NCI-H526 (cell line): ENCODE measurements around the gene GALNT13.

Source experiments
- DNase-seq, 2 experiments: peaks; one replicate each; lab custom pipeline; 2025; lab: John Stamatoyannopoulos, UW

Gene GALNT13

GRCh38 chr2:154481336-154481735, 609.6 kb downstream of the GALNT13 start:
- DNase-seq, result no peak

- peak in 1 of 2 experiments; percentile 5 for DNase-seq
Measured at GRCh38 chr2:154484338-154485099, 612.8 kb downstream of the GALNT13 start.

- DNase-seq, result no peak
Measured at GRCh38 chr2:154488801-154489200, 617.1 kb downstream of the GALNT13 start.

DNA sequence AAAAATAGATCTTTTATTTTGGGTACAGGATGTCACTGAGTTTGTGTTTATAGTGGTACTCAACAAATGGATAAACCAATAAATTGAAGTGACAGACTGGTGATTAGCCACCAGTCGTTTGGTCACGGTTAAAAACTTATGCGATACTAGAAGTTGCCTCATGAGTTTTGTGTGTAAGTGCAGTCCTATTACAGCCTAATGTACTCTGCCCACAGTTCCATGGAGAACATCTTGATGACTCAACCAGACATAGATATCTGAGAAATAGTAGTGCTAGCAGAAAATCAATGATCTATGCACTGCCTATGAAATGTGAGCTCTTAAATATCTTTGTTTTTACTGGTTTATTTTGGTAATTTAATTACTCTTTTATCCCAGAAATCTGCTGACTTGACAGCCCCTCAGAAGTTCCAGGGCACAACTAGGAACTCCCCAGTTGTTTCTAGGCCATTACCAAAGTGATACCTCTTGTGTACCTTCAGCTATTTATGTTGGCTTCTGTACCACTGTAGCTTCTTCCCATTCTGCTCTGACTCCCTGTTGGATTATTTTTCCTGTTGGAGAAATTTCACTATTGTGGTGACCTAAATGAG, 617.6 kb downstream of the GALNT13 start:
- no peak for DNase-seq

- no peak for DNase-seq
Measured at GRCh38 chr2:154490530-154490929, 618.8 kb downstream of the GALNT13 start.

DNA sequence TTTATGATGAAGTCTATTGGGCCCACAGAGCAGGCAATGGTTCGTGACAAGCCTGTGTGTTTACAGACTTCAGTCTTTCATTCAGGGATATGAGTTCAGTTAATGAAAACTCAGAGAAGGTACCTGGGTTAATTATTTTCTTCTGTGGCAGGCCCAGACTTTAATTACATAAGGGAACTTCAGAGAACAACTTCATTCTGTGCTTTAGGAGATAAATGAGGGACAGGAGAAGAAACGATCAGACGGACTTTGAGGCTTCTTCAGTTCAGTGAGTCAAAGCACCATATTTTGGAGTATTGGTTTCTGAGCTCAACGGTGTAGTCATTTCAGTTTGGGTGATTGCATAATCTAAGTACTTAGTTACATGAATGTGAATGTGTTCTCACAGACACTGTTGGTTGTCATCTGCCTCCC, 623.7 kb downstream of the GALNT13 start:
- DNase-seq, result no peak

GRCh38 chr2:154497019-154497418, 625.3 kb downstream of the GALNT13 start:
- no peak for DNase-seq
